Endothelial cell of umbilical vein (primary cell): ENCODE measurements around the gene MYO7B. TPM values are rescaled to one million over a fixed set of nuclear protein-coding genes. Genes with fewer than 3 reads are reported as not detected.

Source experiments
- BruUV-seq: library from RNA; stranded (reverse); fragments of 400-500 nt; replicated peaks from 2 replicates; lab custom pipeline; 2021; lab: Mats Ljungman, UMichigan
- CTCF ChIA-PET: fragments of 300-600, 350-600 bp; sonication (Branson Sonifier 250); formaldehyde crosslinking; loops from one replicate; lab custom pipeline; 2021; ENCODE audit warnings: antibody characterized with exemption, inconsistent platforms; lab: Charles Lee
- POLR2A ChIA-PET: fragments of 300-600, 350-600 bp; sonication (Branson Sonifier 250); formaldehyde crosslinking; loops from one replicate; lab custom pipeline; 2021; ENCODE audit warnings: antibody characterized with exemption, inconsistent platforms; lab: Charles Lee
- DNase-seq: peaks from one replicate; pipeline ENCODE4 v3.0.0-alpha.2; 2011; ENCODE audit warnings: low read depth, low spot score
- FAIRE-seq: peaks from 2 replicates; lab custom pipeline; 2011; peaks lifted over from hg19 to GRCh38; lab: Jason Lieb, UNC
- H2AFZ ChIP-seq: 2 replicates; pipeline ENCODE4 v1.6.0; 2012; ENCODE audit warnings: low read depth, low read length, control low read depth, inconsistent platforms
- H3K27ac ChIP-seq: 2 replicates; pipeline ENCODE4 v1.5.1; 2011; ENCODE audit warnings: low read depth, mild to moderate bottlenecking, control low read depth, low read length, moderate library complexity; ENCODE audit not compliant: insufficient read depth
- H3K27me3 ChIP-seq, 2 experiments: 2 replicates each; pipeline versions ENCODE4 v1.6.0 to v1.6.1; 2011; ENCODE audit warnings: low read length in 2 of 2, mixed read lengths in 1 of 2; ENCODE audit not compliant: control insufficient read depth in 2 of 2, insufficient read depth in 2 of 2
- H3K36me3 ChIP-seq, 2 experiments: 2 replicates in 1 of 2; 3 replicates in 1 of 2; pipeline ENCODE4 v1.5.1; 2011; ENCODE audit warnings: low read length in 2 of 2, mild to moderate bottlenecking in 1 of 2, moderate library complexity in 1 of 2; ENCODE audit not compliant: control insufficient read depth in 2 of 2, insufficient read depth in 2 of 2; ENCODE audit errors: extremely low read depth in 1 of 2
- H3K4me1 ChIP-seq: 3 replicates; pipeline ENCODE4 v1.5.1; 2011; ENCODE audit warnings: mild to moderate bottlenecking, low read length; ENCODE audit not compliant: control insufficient read depth, insufficient read depth; ENCODE audit errors: extremely low read depth
- H3K4me2 ChIP-seq: 2 replicates; pipeline ENCODE4 v1.6.1; 2011; ENCODE audit warnings: low read length, control low read depth, mixed read lengths; ENCODE audit not compliant: insufficient read depth
- H3K4me3 ChIP-seq, 3 experiments: fragments of 200-600 bp in 1 of 3; sonication (generic), shearing (Covaris generic) in 1 of 3; replicated peaks in 1 of 3; 2 replicates each; pipeline ENCODE4 v1.5.1; 2011 to 2016; ENCODE audit warnings: control low read depth in 3 of 3, low read length in 3 of 3, mild to moderate bottlenecking in 2 of 3, inconsistent platforms in 1 of 3, low read depth in 1 of 3, moderate library complexity in 1 of 3; ENCODE audit not compliant: insufficient read depth in 1 of 3
- H3K79me2 ChIP-seq: 2 replicates; pipeline ENCODE4 v1.6.0; 2012; ENCODE audit warnings: low read length, inconsistent platforms; ENCODE audit not compliant: control insufficient read depth, insufficient read depth
- H3K9ac ChIP-seq: replicated peaks from 2 replicates; pipeline ENCODE3; 2011; ENCODE audit warnings: low read length, control low read depth; ENCODE audit not compliant: insufficient read depth; ENCODE audit errors: extremely low read depth
- H3K9me1 ChIP-seq: replicated peaks from 3 replicates; pipeline ENCODE4 v1.6.0; 2011; ENCODE audit warnings: mild to moderate bottlenecking, low read length; ENCODE audit not compliant: control insufficient read depth, insufficient read depth; ENCODE audit errors: extremely low read depth
- H3K9me3 ChIP-seq: replicated peaks from 2 replicates; pipeline ENCODE4 v1.5.1; 2012; ENCODE audit warnings: low read length, inconsistent platforms; ENCODE audit not compliant: control insufficient read depth, insufficient read depth
- H4K20me1 ChIP-seq: replicated peaks from 2 replicates; pipeline ENCODE3; 2011; ENCODE audit warnings: mild to moderate bottlenecking, low read length; ENCODE audit not compliant: control insufficient read depth, insufficient read depth; ENCODE audit errors: extremely low read depth
- CTCF ChIP-seq, 2 donors: IDR thresholded peaks; 1 replicate in 1 of 2; 2 replicates in 1 of 2; pipeline ENCODE4 v1.5.1; 2011; ENCODE audit warnings: low read length in 2 of 2, mild to moderate bottlenecking in 2 of 2, moderate library complexity in 2 of 2, control low read depth in 1 of 2, inconsistent platforms in 1 of 2, low read depth in 1 of 2; ENCODE audit not compliant: insufficient read depth in 1 of 2; ENCODE audit errors: extremely low read depth in 1 of 2
- EZH2 ChIP-seq: IDR thresholded peaks from 2 replicates; pipeline ENCODE4 v1.6.1; 2012; ENCODE audit warnings: borderline replicate concordance, low read depth, mild to moderate bottlenecking, moderate library complexity, low read length, inconsistent platforms; ENCODE audit not compliant: severe bottlenecking
- FOS ChIP-seq: IDR thresholded peaks from 2 replicates; pipeline ENCODE4 v1.6.1; 2011; ENCODE audit warnings: mild to moderate bottlenecking, low read length, moderate library complexity, borderline replicate concordance; ENCODE audit not compliant: insufficient read depth
- GATA2 ChIP-seq: IDR thresholded peaks from 2 replicates; pipeline ENCODE4 v1.7.0; 2011; ENCODE audit warnings: low read depth, mild to moderate bottlenecking, moderate library complexity, mixed read lengths, low read length; ENCODE audit not compliant: insufficient read length, insufficient read depth
- JUN ChIP-seq: IDR thresholded peaks from 2 replicates; pipeline ENCODE4 v1.6.1; 2011; ENCODE audit warnings: borderline replicate concordance, low read depth; ENCODE audit not compliant: insufficient read length, insufficient read depth
- MAX ChIP-seq: IDR thresholded peaks from 2 replicates; pipeline ENCODE4 v1.6.1; 2011; ENCODE audit not compliant: insufficient read depth, insufficient read length
- MYC ChIP-seq: IDR thresholded peaks from one replicate; pipeline ENCODE4 v1.6.1; 2011; ENCODE audit warnings: mild to moderate bottlenecking, low read depth, low read length
- POLR2A ChIP-seq: IDR thresholded peaks from 2 replicates; pipeline ENCODE4 v1.6.1; 2012; ENCODE audit warnings: low read depth, mild to moderate bottlenecking, control low read depth, low read length
- POLR2AphosphoS5 ChIP-seq: IDR thresholded peaks from 2 replicates; pipeline ENCODE4 v1.6.1; 2012; ENCODE audit warnings: low read depth, mild to moderate bottlenecking, control low read depth, low read length, moderate library complexity; ENCODE audit not compliant: insufficient read depth
- dilution Hi-C: fragments of 300-500 bp; cut with MboI; formaldehyde crosslinking; loops from one replicate; pipeline ENCODE4 v1.15.0; 2019; ENCODE audit warnings: low sequenced_read_pairs; ENCODE audit not compliant: extremely low pct_ligation_motif_present
- intact Hi-C: fragments of 100-400 bp; cut with micrococcal nuclease; formaldehyde crosslinking; loops from one replicate; pipeline ENCODE4 v1.10.0; 2022
- polyA plus RNA-seq, 4 experiments: library from polyadenylated mRNA; depleted of rRNA in 3 of 4; stranded (reverse) in 3 of 4; unstranded in 1 of 4; fragments of >200 nt; gene quantifications; 2 replicates each; pipeline versions ENCODE4 v1.2.1 to v1.2.3, GENCODE V29; 2011 to 2012; ENCODE audit warnings: missing spikeins in 1 of 4
- total RNA-seq: library from RNA; stranded (reverse); gene quantifications from 2 replicates; pipeline ENCODE4 v1.2.3, GENCODE V29; 2021

Gene MYO7B
- total and polyA plus RNA-seq, 2 donors (not counting 3 experiments of a cell fraction or from before 2014, with no cell fraction given), result 0.17 TPM; not detected in 1

GRCh38 chr2:127560931-127561280 is 25.4 kb downstream of the MYO7B start:
- FAIRE-seq, result no peak
- Histone ChIP-seq H3K4me2 (no peak overlapping the region), H3K79me2 (no peaks in the 10 kb centered on the region), H3K9me1 (no peaks in the 10 kb centered on the region), H3K27me3 (peaks cover 16 to 20% of the 10 kb centered on the region in 2 experiments), H3K4me3 (no peak overlapping the region), H3K27ac (no peak overlapping the region), H2AFZ (no peak overlapping the region), H3K9me3 (no peaks in the 10 kb centered on the region), H3K9ac (no peak overlapping the region), H4K20me1 (no peaks in the 10 kb centered on the region), H3K36me3 (no peaks in the 10 kb centered on the region), H3K4me1 (no peaks in the 10 kb centered on the region)
- dilution Hi-C loops (no loop called here), intact Hi-C loops (loop anchor here (5.0 kb wide), 1 partner anchor 851 kb away; no protein-coding TSS in a partner anchor)
- no peak for DNase-seq
- CTCF ChIA-PET, result no interaction called here
- BruUV-seq, result no TSS peak
- TF ChIP-seq POLR2AphosphoS5 (no peak), EZH2 (no peak), POLR2A (no peak), GATA2 (no peak), MAX (no peak), MYC (no peak), JUN (no peak), FOS (no peak), CTCF (IDR thresholded peaks at IDR 0.05; ENCODE audit: extremely low read depth in 1 of 2, insufficient read depth in 1 of 2, low read depth in 1 of 2, low read length in 2 of 2) (no peak)
- POLR2A ChIA-PET, result no interaction called here
